Subcutaneous preadipocyte (primary cell): ENCODE measurements around the gene EIF4B. TPM values are rescaled to one million over a fixed set of nuclear protein-coding genes. Genes with fewer than 3 reads are reported as not detected.

ENCODE experiments used
- small RNA-seq: library from RNA; depleted of rRNA; stranded (forward); fragments of <200 nt; gene quantifications from one replicate; pipeline ENCODE3, GENCODE V24; 2012
- total RNA-seq: library from RNA; depleted of rRNA; stranded (reverse); fragments of >200 nt; gene quantifications from 2 replicates; pipeline ENCODE4 v1.2.3, GENCODE V29; 2012

EIF4B gene
- total RNA-seq: 1,019 and 1,340 TPM in 2 replicates

GRCh38 chr12:53005986-53006809 lies at the start of gene EIF4B:
Gene EIF4B, plus strand, starts transcription at chr12:53006456. Its CDS starts 28 bp downstream, at chr12:53006484.

GRCh38 chr12:53049571-53050318 lies 43.5 kb downstream of the EIF4B start, which contains the start of gene TNS2:
Gene TNS2, plus strand, starts transcription at chr12:53050065. Its CDS starts 121 bp downstream, at chr12:53050186.

GRCh38 chr12:53079226-53080117 lies 73.2 kb downstream of the EIF4B start, which contains the start of gene SPRYD3:
Gene SPRYD3, minus strand, starts transcription at chr12:53079390. Its CDS starts 57 bp downstream, at chr12:53079333.

Small RNA genes lying within 50 kb of the gene (small RNA-seq; reads per million reads assigned to genes)
- gene MIR6757: not detected

Other genes starting within 250 kb of the EIF4B start
- gene KRT76, start 229.1 kb upstream of the EIF4B start, total RNA-seq: not detected in 2 replicates
- not detected in 2 replicates for gene KRT3, start 210.3 kb upstream of the EIF4B start, total RNA-seq
- gene KRT4, start 192.3 kb upstream of the EIF4B start, total RNA-seq: not detected in 2 replicates
- gene KRT79, start 172.1 kb upstream of the EIF4B start, total RNA-seq: not detected in 2 replicates
- not detected in 2 replicates for gene KRT78, start 157.5 kb upstream of the EIF4B start, total RNA-seq
- gene KRT8, start 101.4 kb upstream of the EIF4B start, total RNA-seq: 0.98 and 1.1 TPM in 2 replicates
- 2.2 and 3.1 TPM in 2 replicates for gene KRT18, start 57.3 kb upstream of the EIF4B start, total RNA-seq
- 106 and 116 TPM in 2 replicates for gene TNS2, start 43.6 kb downstream of the EIF4B start, total RNA-seq
- gene SPRYD3, start 72.9 kb downstream of the EIF4B start, total RNA-seq: 26.8 and 33.8 TPM in 2 replicates
- gene IGFBP6, start 91.2 kb downstream of the EIF4B start, total RNA-seq: 399 and 790 TPM in 2 replicates
- under 0.01 TPM in 1 of 2 replicates, not detected in the other for gene SOAT2, start 97.0 kb downstream of the EIF4B start, total RNA-seq
- 9.9 and 17.2 TPM in 2 replicates for gene ZNF740, start 174.3 kb downstream of the EIF4B start, total RNA-seq
- gene CSAD, start 174.5 kb downstream of the EIF4B start, total RNA-seq: 8.1 and 10.0 TPM in 2 replicates
- 0.78 and 1.1 TPM in 2 replicates for gene ITGB7, start 200.8 kb downstream of the EIF4B start, total RNA-seq
- gene RARG, start 225.8 kb downstream of the EIF4B start, total RNA-seq: 26.8 and 29.7 TPM in 2 replicates